ENCODE results near the gene CAPZB.

DNA sequence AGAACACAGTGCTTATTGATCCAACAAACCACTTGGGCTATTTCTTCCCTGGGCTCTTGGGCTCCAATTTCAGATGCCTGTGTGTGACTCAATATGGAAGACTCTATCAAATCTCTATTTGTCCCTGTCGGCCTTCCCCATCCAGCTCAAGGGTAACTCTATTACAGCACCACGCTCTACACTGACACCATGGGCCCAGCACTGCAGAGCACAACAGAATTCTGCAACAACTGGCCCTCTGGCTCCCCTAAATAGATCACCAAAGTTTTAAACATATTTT lies 51.7 kb downstream of the CAPZB start:
- no peak for TF ChIP-seq POLR2AphosphoS5 (IDR thresholded peaks at IDR 0.05; ENCODE audit: low read depth, low read length)
- TF ChIP-seq TAF1 (IDR thresholded peaks at IDR 0.05; ENCODE audit: low read depth, low read length), result no peak
- no peak for TF ChIP-seq POLR2A (IDR thresholded peaks at IDR 0.05; ENCODE audit: low read depth, low read length)
- TF ChIP-seq SPI1 (IDR thresholded peaks at IDR 0.05; ENCODE audit: low read depth, low read length), result no peak
- TF ChIP-seq PAX5 (IDR thresholded peaks at IDR 0.05; ENCODE audit: insufficient read depth, low read length, severe bottlenecking), result no peak
